ENCODE data around the gene SRPRA. TPM values are rescaled to one million over a fixed set of nuclear protein-coding genes. Genes with fewer than 3 reads are reported as not detected.

Gene SRPRA
- total and polyA plus RNA-seq, 2 donors (not counting 1 experiment from before 2014, with no cell fraction given), result 115 to 136 TPM

- no peak overlapping the region for H3K4me3 Mint-ChIP-seq
- Histone ChIP-seq H3K36me3 (replicated peaks in 1 of 2; ENCODE audit: control extremely low read depth in 1 of 2, control insufficient read depth in 1 of 2, extremely low read depth in 1 of 2, insufficient read depth in 2 of 2, low read length in 1 of 2) (peaks cover 7 to 9% of the 10 kb centered on the region in 2 experiments), H2AFZ (ENCODE audit: insufficient read depth, low read depth, low read length, poor library complexity, severe bottlenecking) (no peak overlapping the region), H3K9ac (ENCODE audit: low read length) (no peak overlapping the region), H3K4me3 (ENCODE audit: control extremely low read depth in 1 of 5, extremely low read depth in 1 of 5, insufficient read depth in 1 of 5, low read depth in 2 of 5, low read length in 4 of 5) (no peak overlapping the region), H3K4me1 (ENCODE audit: control insufficient read depth in 2 of 2, insufficient read depth in 2 of 2, low read length in 2 of 2) (no peaks in the 10 kb centered on the region), H4K20me1 (ENCODE audit: control insufficient read depth, insufficient read depth, low read length, poor library complexity, severe bottlenecking) (no peaks in the 10 kb centered on the region), H3K79me2 (ENCODE audit: control insufficient read depth, insufficient read depth, low read length) (no peaks in the 10 kb centered on the region), H3K27ac (ENCODE audit: low read length in 2 of 2) (no peak overlapping the region), H3K4me2 (replicated peaks; ENCODE audit: low read depth, low read length, poor library complexity, severe bottlenecking) (no peak overlapping the region), H3K27me3 (replicated peaks in 1 of 4; ENCODE audit: control extremely low read depth in 1 of 4, control insufficient read depth in 3 of 4, insufficient read depth in 4 of 4, low read length in 3 of 4) (no peaks in the 10 kb centered on the region), H3K9me3 (ENCODE audit: control extremely low read depth in 1 of 3, control insufficient read depth in 2 of 3, insufficient read depth in 1 of 3, low read length in 2 of 3) (peaks cover 0 to 12% (median 0%) of the 10 kb centered on the region in 3 donors)
- ChIA-PET POLR2A (no interaction called here), CTCF (no interaction called here)
- no peak overlapping the region for H3K27ac Mint-ChIP-seq
- ATAC-seq (ENCODE audit: low read depth) (no peak), DNase-seq (no peak)
- no peak for TF ChIP-seq CTCF (IDR thresholded peaks at IDR 0.05)
- TF ChIP-seq EZH2 (IDR thresholded peaks at IDR 0.05; ENCODE audit: borderline replicate concordance, insufficient read depth, low read depth, low read length, poor library complexity, severe bottlenecking), result no peak
- WGBS (ENCODE audit: insufficient coverage), result 0% methylated on average over 1 of the region's 3 CpGs
- no peaks in the 10 kb centered on the region for H3K27me3 Mint-ChIP-seq
- peaks cover 2% of the 10 kb centered on the region for H3K4me1 Mint-ChIP-seq
- intact Hi-C loops (cut with micrococcal nuclease), result no loop called here
- H3K9me3 Mint-ChIP-seq (ENCODE audit: insufficient read depth), result no peaks in the 10 kb centered on the region
Observed at GRCh38 chr11:126229858-126230540, 38.7 kb downstream of the SRPRA start.

DNA sequence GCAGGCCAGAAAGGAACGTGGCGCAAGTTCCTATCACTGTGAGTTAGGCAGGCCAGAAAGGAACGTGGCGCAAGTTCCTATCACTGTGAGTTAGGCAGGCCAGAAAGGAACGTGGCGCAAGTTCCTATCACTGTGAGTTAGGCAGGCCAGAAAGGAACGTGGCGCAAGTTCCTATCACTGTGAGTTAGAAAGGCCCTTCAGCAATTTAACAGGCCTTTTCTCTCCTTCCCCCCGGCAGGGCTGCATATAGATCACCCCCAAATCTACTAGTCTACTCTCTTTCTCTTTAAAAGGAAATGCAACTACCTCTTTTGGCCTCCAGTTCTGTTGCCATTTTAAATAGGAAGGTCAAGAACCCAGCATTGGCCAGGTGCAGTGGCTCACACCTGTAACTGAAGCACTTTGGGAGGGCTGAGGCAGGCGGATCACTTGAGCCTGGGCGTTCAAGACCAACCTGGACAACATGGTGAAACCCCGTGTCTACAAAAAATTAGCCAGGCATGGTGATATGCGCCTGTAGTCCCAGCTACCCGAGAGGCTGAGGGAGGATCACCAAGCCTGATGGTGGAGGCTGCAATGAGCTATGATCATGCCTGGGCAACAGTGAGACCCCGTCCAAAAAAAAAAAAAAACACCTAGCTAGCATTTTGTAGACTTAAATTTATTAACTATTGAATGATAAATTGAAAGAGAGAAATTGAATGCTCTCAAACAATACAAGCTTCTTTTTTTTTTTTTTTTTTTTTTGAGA, 42.2 kb downstream of the SRPRA start:
- WGBS (ENCODE audit: insufficient coverage), result 96% methylated on average over 6 of the region's 15 CpGs
- no peak for DNase-seq
- ATAC-seq (ENCODE audit: low read depth), result no peak
- Histone ChIP-seq H3K9me3 (ENCODE audit: control extremely low read depth in 1 of 3, control insufficient read depth in 2 of 3, insufficient read depth in 1 of 3, low read length in 2 of 3) (peaks cover 0 to 12% (median 0%) of the 10 kb centered on the region in 3 donors), H3K27me3 (replicated peaks in 1 of 4; ENCODE audit: control extremely low read depth in 1 of 4, control insufficient read depth in 3 of 4, insufficient read depth in 4 of 4, low read length in 3 of 4) (no peaks in the 10 kb centered on the region), H3K4me2 (replicated peaks; ENCODE audit: low read depth, low read length, poor library complexity, severe bottlenecking) (no peak overlapping the region), H3K36me3 (replicated peaks in 1 of 2; ENCODE audit: control extremely low read depth in 1 of 2, control insufficient read depth in 1 of 2, extremely low read depth in 1 of 2, insufficient read depth in 2 of 2, low read length in 1 of 2) (peaks cover 7% of the 10 kb centered on the region in 2 experiments), H3K4me3 (ENCODE audit: control extremely low read depth in 1 of 5, extremely low read depth in 1 of 5, insufficient read depth in 1 of 5, low read depth in 2 of 5, low read length in 4 of 5) (no peak overlapping the region), H3K9ac (ENCODE audit: low read length) (no peak overlapping the region), H3K4me1 (ENCODE audit: control insufficient read depth in 2 of 2, insufficient read depth in 2 of 2, low read length in 2 of 2) (no peaks in the 10 kb centered on the region), H3K27ac (ENCODE audit: low read length in 2 of 2) (no peak overlapping the region), H2AFZ (ENCODE audit: insufficient read depth, low read depth, low read length, poor library complexity, severe bottlenecking) (no peak overlapping the region), H4K20me1 (ENCODE audit: control insufficient read depth, insufficient read depth, low read length, poor library complexity, severe bottlenecking) (no peaks in the 10 kb centered on the region), H3K79me2 (ENCODE audit: control insufficient read depth, insufficient read depth, low read length) (peaks cover 15% of the 10 kb centered on the region)
- TF ChIP-seq EZH2 (IDR thresholded peaks at IDR 0.05; ENCODE audit: borderline replicate concordance, insufficient read depth, low read depth, low read length, poor library complexity, severe bottlenecking), result no peak
- TF ChIP-seq CTCF (IDR thresholded peaks at IDR 0.05), result no peak
- CTCF ChIA-PET, result no interaction called here
- POLR2A ChIA-PET, result no interaction called here
- no peaks in the 10 kb centered on the region for H3K4me1 Mint-ChIP-seq
- no peak overlapping the region for H3K4me3 Mint-ChIP-seq
- H3K9me3 Mint-ChIP-seq (ENCODE audit: insufficient read depth), result peaks cover 2% of the 10 kb centered on the region
- no peak overlapping the region for H3K27ac Mint-ChIP-seq
- no peaks in the 10 kb centered on the region for H3K27me3 Mint-ChIP-seq
- intact Hi-C loops (cut with micrococcal nuclease), result no loop called here

Data from B cell (primary cell).